T-helper 17 cell (primary cell): ENCODE results near the gene GTF2E1. TPM values are rescaled to one million over a fixed set of nuclear protein-coding genes. Genes with fewer than 3 reads are reported as not detected.

Experiments
- ATAC-seq: fragments of 150-1000 bp; cut with Tn5 transposase; 2 replicates; pipeline ENCODE4 v1.10.0; 2021; ENCODE audit warnings: mild to moderate bottlenecking, moderate library complexity
- DNase-seq, 3 donors: peaks; one replicate each; pipeline versions ENCODE4 v3.0.0 to v3.0.0-alpha.2; 2020 to 2021
- H3K9me3 ChIP-seq: one replicate; pipeline ENCODE4 v1.7.0; 2013; ENCODE audit warnings: low read length, mild to moderate bottlenecking; ENCODE audit not compliant: control insufficient read depth, poor library complexity, severe bottlenecking
- H3K27ac Mint-ChIP-seq: one replicate; pipeline ENCODE4 v1.8.0; 2022; ENCODE audit warnings: mild to moderate bottlenecking, moderate library complexity, mixed read lengths
- H3K27me3 Mint-ChIP-seq: one replicate; pipeline ENCODE4 v1.8.0; 2022; ENCODE audit warnings: mixed read lengths
- H3K36me3 Mint-ChIP-seq: one replicate; pipeline ENCODE4 v1.8.0; 2022; ENCODE audit warnings: low read depth, mixed read lengths
- H3K4me1 Mint-ChIP-seq: one replicate; pipeline ENCODE4 v1.8.0; 2022; ENCODE audit warnings: mild to moderate bottlenecking, mixed read lengths
- H3K4me3 Mint-ChIP-seq: one replicate; pipeline ENCODE4 v1.8.0; 2022; ENCODE audit warnings: mild to moderate bottlenecking, moderate library complexity, mixed read lengths
- total RNA-seq, 4 donors: library from RNA in 2 of 4; stranded (reverse) in 2 of 4; gene quantifications; one replicate each; pipeline ENCODE4 v1.2.3 and lab custom pipeline; 2022 to 2026

Gene GTF2E1
- total RNA-seq, 2 donors from 2014 or later, result 9.6 to 11.4 TPM

DNA sequence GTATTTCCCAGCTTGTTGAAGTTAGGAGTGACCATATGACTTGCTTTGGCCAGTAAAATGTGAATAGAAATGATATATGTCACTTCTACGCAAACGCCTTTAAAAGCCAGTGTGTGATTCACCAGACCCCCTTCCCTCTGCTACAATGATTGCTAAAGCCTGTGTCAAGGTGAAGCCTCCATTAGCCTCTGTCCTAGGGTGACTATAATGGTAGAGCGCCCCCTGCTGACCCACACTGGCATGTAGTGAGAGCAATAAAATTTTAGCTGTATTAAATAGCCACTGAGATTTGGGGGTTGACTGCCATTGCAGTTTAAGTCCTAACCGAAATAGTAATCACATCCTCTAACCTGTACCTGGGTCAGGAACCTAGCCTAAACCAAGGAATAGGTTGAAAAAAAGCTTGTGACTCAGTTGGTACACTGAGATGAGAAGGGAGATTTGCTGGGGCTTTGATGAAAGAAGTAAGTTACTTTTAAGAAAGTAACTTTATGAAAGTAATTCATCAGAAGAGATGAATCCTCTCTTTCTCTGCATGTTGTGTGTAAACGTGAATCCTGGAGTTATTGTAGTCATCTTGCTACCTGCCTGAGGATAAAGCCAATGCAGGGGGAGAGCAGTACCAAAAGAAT lies 52.6 kb downstream of the GTF2E1 start:
- H3K27ac Mint-ChIP-seq, result no peak overlapping the region
- no peak overlapping the region for H3K4me3 Mint-ChIP-seq
- peaks cover 11% of the 10 kb centered on the region for H3K27me3 Mint-ChIP-seq
- ATAC-seq (peak; percentile 99), DNase-seq (peak; percentile 64 to 86 (median 67))
- H3K4me1 Mint-ChIP-seq, result peaks cover 5% of the 10 kb centered on the region
- H3K9me3 ChIP-seq, result no peaks in the 10 kb centered on the region
- H3K36me3 Mint-ChIP-seq, result no peaks in the 10 kb centered on the region

DNA sequence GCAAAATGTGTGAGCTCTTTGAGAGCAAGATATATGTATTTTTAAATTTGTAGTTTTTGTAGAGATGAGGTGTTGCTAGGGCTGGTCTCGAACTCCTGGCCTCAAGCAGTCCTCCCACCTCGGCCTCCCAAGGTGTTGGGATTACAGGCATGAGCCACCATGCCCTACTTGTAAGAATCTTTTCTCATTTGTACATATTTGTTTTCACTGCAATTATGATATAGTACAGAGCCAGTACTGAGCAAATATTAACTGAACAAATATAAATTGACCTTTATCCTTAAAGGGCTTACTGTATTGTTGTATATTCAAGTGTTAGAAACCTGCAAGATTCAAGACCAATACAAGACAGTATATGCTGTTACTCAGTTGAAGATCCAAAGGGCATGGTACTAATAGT lies 53.4 kb downstream of the GTF2E1 start:
- Mint-ChIP-seq H3K36me3 (no peaks in the 10 kb centered on the region), H3K27me3 (peaks cover 11% of the 10 kb centered on the region), H3K27ac (no peak overlapping the region), H3K4me1 (peaks cover 5% of the 10 kb centered on the region), H3K4me3 (no peak overlapping the region)
- H3K9me3 ChIP-seq, result no peaks in the 10 kb centered on the region
- DNase-seq (no peak), ATAC-seq (no peak)

DNA sequence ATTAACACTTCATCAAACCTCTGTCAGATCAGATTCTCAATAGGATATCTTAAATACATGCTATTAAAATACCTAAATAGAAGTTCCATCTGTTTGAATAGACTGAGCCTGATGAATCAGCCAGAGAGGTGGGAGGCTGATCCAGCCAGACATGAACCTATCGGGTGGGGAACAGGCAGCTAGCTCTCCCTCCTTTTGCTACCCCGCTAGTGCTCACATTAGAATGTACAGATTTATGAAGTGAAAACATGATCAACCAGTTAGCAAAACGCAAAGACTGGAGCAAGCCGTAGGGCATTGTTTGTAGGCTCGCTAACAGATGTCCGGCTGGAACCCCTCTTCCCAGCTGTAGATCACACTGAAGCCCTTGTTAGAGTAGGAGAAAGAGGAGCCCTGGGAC lies 54.4 kb downstream of the GTF2E1 start:
- Mint-ChIP-seq H3K36me3 (no peaks in the 10 kb centered on the region), H3K4me3 (no peak overlapping the region), H3K27ac (no peak overlapping the region), H3K27me3 (peaks cover 17% of the 10 kb centered on the region), H3K4me1 (peaks cover 2% of the 10 kb centered on the region)
- DNase-seq (no peak), ATAC-seq (no peak)
- no peaks in the 10 kb centered on the region for H3K9me3 ChIP-seq

DNA sequence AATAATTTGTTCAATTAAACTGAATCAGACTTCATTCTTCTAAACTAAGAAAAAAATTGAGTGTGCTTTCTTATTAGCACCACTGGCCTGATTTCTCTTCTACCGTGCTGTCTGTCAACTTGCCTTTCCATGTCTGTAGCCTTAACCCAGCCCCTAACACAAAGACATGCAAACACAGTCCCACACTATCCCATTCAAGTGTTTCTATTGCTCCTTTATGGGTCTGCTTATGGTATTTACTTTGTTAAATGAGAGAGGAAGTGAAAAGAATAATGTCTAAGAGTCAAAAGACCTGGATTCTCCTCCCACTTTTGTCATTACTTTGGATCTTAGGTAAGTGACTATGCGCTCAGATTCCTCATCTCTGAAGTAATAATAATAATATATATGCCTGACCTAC lies 55.3 kb downstream of the GTF2E1 start:
- DNase-seq, result no peak
- Mint-ChIP-seq H3K27ac (no peak overlapping the region), H3K36me3 (no peaks in the 10 kb centered on the region), H3K4me3 (no peak overlapping the region), H3K4me1 (peaks cover 2% of the 10 kb centered on the region), H3K27me3 (peaks cover 17% of the 10 kb centered on the region)
- H3K9me3 ChIP-seq, result no peaks in the 10 kb centered on the region
- ATAC-seq, result no peak

DNA sequence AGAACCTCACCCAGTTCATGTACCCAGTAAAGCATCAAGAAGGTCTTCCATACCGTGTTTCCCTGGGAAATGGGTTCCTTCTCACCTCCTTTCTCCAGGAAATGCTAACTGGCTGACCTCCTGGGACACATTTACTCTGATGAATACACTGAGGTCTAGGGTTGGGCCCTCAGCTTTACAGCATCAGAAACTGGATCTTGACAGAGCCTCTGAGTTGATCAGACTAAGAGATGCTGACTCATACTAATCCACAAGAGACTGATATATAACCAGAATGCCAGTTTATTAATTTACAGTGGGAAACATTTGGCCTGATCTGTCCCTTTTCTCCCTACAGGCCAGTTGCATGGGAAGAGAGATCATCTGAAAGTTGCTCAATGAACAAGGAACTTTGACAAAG lies 55.8 kb downstream of the GTF2E1 start:
- no peak overlapping the region for H3K4me3 Mint-ChIP-seq
- no peak overlapping the region for H3K27ac Mint-ChIP-seq

DNA sequence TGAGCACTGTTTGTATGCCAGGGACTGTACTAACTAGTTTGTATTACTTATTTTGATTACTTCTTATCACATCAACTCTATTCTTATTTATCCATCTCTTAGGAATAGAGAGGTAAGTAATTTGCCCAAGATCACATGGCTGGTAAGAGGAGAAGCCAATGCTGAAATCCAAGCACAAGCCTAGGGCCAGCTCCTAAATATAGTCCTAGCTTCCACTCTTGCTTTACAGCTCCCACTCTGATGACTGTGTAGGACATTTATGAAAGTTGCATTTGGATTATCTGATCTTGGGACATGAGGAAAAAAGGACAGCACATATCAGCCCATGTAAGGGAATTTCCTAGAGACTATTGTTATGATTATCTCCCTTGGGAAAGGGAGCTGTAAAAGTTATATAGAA lies 58.1 kb downstream of the GTF2E1 start:
- ATAC-seq (no peak), DNase-seq (no peak)
- Mint-ChIP-seq H3K4me3 (no peak overlapping the region), H3K36me3 (no peaks in the 10 kb centered on the region), H3K27me3 (peaks cover 34% of the 10 kb centered on the region), H3K27ac (no peak overlapping the region), H3K4me1 (no peaks in the 10 kb centered on the region)
- H3K9me3 ChIP-seq, result no peaks in the 10 kb centered on the region

More for the DNA sequence above, 55.8 kb downstream of the GTF2E1 start:
- Mint-ChIP-seq H3K27me3 (peaks cover 17% of the 10 kb centered on the region), H3K36me3 (no peaks in the 10 kb centered on the region), H3K4me1 (no peaks in the 10 kb centered on the region)
- no peaks in the 10 kb centered on the region for H3K9me3 ChIP-seq
- ATAC-seq (no peak), DNase-seq (no peak)

DNA sequence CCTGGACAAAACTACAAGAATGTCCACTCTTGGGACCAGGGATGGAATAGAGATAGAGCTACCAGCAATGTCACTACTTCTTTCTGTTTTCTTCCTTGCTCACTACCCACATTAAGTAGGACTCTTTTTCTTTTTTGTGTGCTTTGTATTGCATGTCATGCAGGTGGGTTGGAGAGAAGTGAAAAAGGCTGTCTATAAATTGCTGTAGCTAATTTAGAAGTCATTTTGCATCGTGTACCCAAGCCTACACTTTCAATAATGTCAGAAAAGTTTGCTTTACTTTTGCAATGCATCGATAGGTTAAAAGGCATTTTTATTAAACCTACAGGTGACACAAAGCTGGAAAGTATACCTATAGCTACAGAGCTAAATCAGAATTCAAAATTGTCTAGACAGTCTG lies 58.9 kb downstream of the GTF2E1 start:
- Mint-ChIP-seq H3K27me3 (peaks cover 37% of the 10 kb centered on the region), H3K36me3 (no peaks in the 10 kb centered on the region), H3K27ac (no peak overlapping the region), H3K4me3 (no peak overlapping the region), H3K4me1 (no peaks in the 10 kb centered on the region)
- no peak for ATAC-seq
- H3K9me3 ChIP-seq, result no peaks in the 10 kb centered on the region
- no peak for DNase-seq

DNA sequence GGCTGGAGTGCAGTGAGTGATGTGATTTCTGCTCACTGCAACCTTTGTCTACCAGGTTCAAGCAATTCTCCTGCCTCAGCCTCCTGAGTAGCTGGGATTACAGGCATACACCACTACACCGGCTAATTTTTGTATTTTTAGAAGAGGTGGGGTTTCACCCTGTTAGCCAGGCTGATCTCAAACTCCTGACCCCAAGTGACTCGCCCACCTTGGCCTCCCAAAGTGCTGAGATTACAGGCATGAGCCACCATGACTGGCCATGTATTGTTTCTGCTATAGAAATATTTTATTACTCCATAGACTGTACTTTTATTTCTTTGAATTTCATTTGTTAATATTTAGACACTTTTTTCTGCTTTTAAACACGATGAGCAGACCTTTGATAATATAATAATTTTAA lies 60.4 kb downstream of the GTF2E1 start:
- Mint-ChIP-seq H3K4me1 (no peaks in the 10 kb centered on the region), H3K4me3 (no peak overlapping the region), H3K27me3 (peaks cover 33% of the 10 kb centered on the region), H3K36me3 (no peaks in the 10 kb centered on the region), H3K27ac (no peak overlapping the region)
- DNase-seq (no peak), ATAC-seq (no peak)
- no peaks in the 10 kb centered on the region for H3K9me3 ChIP-seq

DNA sequence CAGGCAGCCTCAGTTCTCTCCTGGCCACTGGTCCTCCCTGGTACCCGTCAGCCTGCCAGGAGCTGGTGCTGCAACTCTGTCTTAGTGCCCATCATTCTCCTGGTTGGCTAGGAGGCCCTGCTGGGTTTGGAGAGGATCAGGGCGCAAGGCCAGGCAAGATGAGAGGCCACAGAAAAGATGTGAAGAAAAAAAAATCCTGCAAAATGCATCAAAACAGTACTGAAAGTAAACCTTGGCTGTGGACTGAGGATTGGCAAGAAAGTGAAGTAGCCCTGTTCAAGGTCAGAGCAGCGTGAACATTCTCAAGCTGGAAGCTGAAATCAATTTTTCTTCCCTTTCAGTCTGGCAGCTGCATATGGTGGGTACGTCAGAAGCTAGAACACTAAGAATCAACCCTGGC lies 74.2 kb downstream of the GTF2E1 start:
- no peaks in the 10 kb centered on the region for H3K4me1 Mint-ChIP-seq
- H3K36me3 Mint-ChIP-seq, result peaks cover 4% of the 10 kb centered on the region
- no peak overlapping the region for H3K27ac Mint-ChIP-seq
- H3K9me3 ChIP-seq, result no peaks in the 10 kb centered on the region
- no peak overlapping the region for H3K4me3 Mint-ChIP-seq
- DNase-seq (no peak), ATAC-seq (no peak)
- peaks cover 57% of the 10 kb centered on the region for H3K27me3 Mint-ChIP-seq

DNA sequence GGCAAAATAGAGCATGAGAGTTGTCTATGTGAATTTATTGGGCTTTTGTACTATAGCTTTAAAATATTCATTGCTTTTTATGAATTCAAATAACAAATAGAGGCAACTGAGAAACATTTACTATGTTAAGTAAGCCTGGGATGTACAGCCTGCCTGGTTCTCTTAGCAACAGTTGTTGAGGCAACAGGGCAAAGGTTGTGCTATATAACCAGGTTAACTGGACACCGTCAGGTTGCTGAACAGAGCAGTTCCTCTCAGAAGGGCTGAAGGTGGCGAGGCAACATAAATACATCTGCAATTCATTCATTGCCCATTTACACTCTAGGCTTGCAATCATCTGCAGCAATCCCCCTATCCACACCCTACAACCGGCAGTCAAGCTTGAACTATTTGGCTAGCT lies 78.2 kb downstream of the GTF2E1 start:
- H3K4me3 Mint-ChIP-seq, result no peak overlapping the region
- no peak for ATAC-seq

DNA sequence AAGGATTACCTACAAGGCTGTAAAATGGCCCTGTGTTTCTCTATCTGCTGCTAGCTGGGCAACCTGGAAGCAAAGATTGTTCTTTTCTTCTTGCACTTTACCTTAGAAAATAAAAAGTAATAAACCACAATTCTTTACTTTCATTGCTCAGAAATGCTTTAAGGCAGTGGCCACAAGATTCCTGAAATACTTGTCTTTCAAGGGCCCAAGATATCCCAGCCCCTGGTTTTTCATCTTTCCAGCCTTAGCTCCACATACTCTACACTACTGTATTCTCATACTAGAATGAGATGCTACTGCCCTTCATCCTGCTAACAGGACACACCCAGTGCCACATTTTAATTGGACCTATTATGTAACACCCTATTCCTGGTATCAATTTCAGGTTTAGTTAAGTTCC lies 78.9 kb downstream of the GTF2E1 start:
- no peak overlapping the region for H3K4me3 Mint-ChIP-seq
- H3K4me1 Mint-ChIP-seq, result peaks cover 3% of the 10 kb centered on the region
- no peaks in the 10 kb centered on the region for H3K9me3 ChIP-seq
- H3K27me3 Mint-ChIP-seq, result peaks cover 37% of the 10 kb centered on the region
- ATAC-seq (no peak), DNase-seq (no peak)
- peaks cover 2% of the 10 kb centered on the region for H3K36me3 Mint-ChIP-seq
- no peak overlapping the region for H3K27ac Mint-ChIP-seq

More for the DNA sequence above, 78.2 kb downstream of the GTF2E1 start:
- no peak overlapping the region for H3K27ac Mint-ChIP-seq
- no peaks in the 10 kb centered on the region for H3K9me3 ChIP-seq
- H3K36me3 Mint-ChIP-seq, result peaks cover 2% of the 10 kb centered on the region
- no peak for DNase-seq
- peaks cover 3% of the 10 kb centered on the region for H3K4me1 Mint-ChIP-seq
- peaks cover 41% of the 10 kb centered on the region for H3K27me3 Mint-ChIP-seq

DNA sequence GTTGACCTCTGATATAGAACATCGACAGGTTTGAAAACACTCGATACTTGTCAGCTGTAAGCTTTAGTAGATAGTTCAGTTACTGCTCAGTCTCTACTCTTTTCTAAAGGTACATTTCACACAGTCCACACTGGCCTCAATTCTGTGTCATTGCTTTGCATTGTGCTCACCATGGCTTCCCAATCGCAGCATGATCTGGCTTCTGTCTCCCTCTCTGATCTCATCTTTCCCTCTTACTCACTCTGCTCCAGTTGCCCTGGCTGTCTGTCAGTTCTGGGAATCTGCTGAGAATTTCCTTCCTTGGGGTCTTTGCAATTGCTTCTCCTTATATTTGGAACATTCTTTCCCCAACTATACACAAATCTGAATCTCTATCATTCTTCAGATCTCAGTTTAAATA lies 80.6 kb downstream of the GTF2E1 start:
- DNase-seq, result no peak
- Mint-ChIP-seq H3K27ac (no peak overlapping the region), H3K4me1 (peaks cover 3% of the 10 kb centered on the region)

DNA sequence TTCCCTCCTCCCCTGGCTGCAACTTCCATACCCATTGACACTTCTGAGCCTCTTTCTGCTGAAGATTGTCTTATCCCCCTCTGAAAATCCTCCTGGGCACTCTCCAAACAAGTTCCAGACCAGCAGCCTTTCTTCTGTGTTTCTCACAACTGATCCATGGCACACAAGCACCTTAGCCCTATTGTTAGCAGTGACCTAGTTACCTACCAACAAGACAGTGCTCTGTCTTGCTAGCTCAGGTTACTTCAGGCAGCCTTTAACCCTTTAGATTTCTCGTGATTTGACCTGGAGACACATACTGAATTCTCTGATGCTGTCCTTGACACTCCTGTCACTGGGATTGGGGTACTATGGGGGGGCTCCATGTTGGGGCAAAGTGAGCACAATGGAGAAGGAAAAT lies 82.1 kb downstream of the GTF2E1 start:
- Mint-ChIP-seq H3K4me3 (no peak overlapping the region), H3K27me3 (peaks cover 24% of the 10 kb centered on the region), H3K36me3 (peaks cover 2% of the 10 kb centered on the region), H3K4me1 (peaks cover 3% of the 10 kb centered on the region), H3K27ac (no peak overlapping the region)
- ATAC-seq (no peak), DNase-seq (no peak)
- no peaks in the 10 kb centered on the region for H3K9me3 ChIP-seq

More for the DNA sequence above, 80.6 kb downstream of the GTF2E1 start:
- no peak for ATAC-seq
- Mint-ChIP-seq H3K27me3 (peaks cover 25% of the 10 kb centered on the region), H3K36me3 (peaks cover 2% of the 10 kb centered on the region), H3K4me3 (no peak overlapping the region)
- H3K9me3 ChIP-seq, result no peaks in the 10 kb centered on the region

DNA sequence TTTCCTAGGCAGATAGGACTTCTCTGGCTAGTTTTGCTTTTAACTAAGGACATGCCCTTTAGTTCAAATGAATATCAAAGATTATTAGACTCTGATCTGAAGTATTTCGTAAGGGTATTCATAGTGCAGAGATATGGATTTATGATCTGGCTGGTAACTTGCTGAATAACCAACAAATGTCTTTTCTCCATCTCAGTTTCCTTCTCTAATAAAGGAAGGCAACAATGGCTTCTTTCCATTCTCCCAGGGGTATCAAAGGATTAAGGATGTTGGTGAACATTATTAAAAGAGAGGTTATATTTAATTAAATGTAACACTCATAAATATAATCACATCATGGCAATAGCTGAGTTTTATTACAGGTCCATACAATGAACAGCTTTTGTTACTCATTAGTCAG lies 86.3 kb downstream of the GTF2E1 start:
- Mint-ChIP-seq H3K4me3 (no peak overlapping the region), H3K27me3 (peaks cover 24% of the 10 kb centered on the region), H3K4me1 (peaks cover 3% of the 10 kb centered on the region), H3K36me3 (no peaks in the 10 kb centered on the region), H3K27ac (no peak overlapping the region)
- no peaks in the 10 kb centered on the region for H3K9me3 ChIP-seq
- no peak for ATAC-seq
- no peak for DNase-seq
